SJCRH30 (cell line): ENCODE measurements around the gene CELF2. TPM values are rescaled to one million over a fixed set of nuclear protein-coding genes. Genes with fewer than 3 reads are reported as not detected.
A peak's percentile ranks its signal among the peaks of the same experiment; 100 is the strongest.

Experiments
- DNase-seq, 2 experiments: peaks; one replicate each; pipeline ENCODE4 v3.0.0-alpha.2; 2015 to 2020
- H3K27ac ChIP-seq: fragments of 250-450 bp; sonication (Bioruptor Pico); 2 replicates; pipeline ENCODE4 v1.5.1; 2020; ENCODE audit warnings: mild to moderate bottlenecking, moderate library complexity
- H3K27me3 ChIP-seq: fragments of 250-450 bp; sonication (Bioruptor Pico); 2 replicates; pipeline ENCODE4 v1.5.1; 2020; ENCODE audit warnings: mild to moderate bottlenecking, moderate library complexity
- H3K36me3 ChIP-seq: fragments of 250-450 bp; sonication (Bioruptor Pico); 2 replicates; pipeline ENCODE4 v1.5.1; 2020; ENCODE audit warnings: mild to moderate bottlenecking, moderate library complexity
- H3K4me1 ChIP-seq: fragments of 250-450 bp; sonication (Bioruptor Pico); 2 replicates; pipeline ENCODE4 v1.5.1; 2020; ENCODE audit warnings: mild to moderate bottlenecking, moderate library complexity
- H3K4me3 ChIP-seq: fragments of 250-450 bp; sonication (Bioruptor Pico); 2 replicates; pipeline ENCODE4 v1.5.1; 2020; ENCODE audit warnings: mild to moderate bottlenecking, moderate library complexity
- H3K9me3 ChIP-seq: fragments of 250-450 bp; sonication (Bioruptor Pico); replicated peaks from 2 replicates; pipeline ENCODE4 v1.5.1; 2020; ENCODE audit warnings: mild to moderate bottlenecking, moderate library complexity
- total RNA-seq: library from RNA; depleted of rRNA; stranded (reverse); fragments of >200 nt; shearing (Covaris generic); gene quantifications from 2 replicates; pipeline ENCODE4 v1.2.3, GENCODE V29; 2014

Gene CELF2
- total RNA-seq, 1 experiment from 2014 or later, result 65.2 TPM

DNA sequence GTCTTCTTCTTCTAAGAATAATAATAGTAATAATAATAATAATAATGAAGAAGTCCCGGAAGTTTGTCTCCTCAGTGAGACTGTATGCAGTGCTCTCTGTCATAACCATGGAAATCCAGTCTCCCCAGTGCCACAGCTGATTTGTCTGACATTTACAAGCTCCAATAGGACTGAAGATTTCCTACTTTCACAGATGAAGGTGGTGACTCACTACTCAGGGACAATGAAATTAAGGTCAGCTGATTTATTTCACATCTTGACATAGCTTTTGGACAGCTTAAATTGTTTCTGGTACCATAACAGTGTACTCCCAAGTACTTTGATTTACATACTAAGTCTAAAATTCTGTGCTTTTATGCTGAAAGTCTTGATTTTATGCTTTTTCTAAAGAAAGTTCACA is 6.9 kb downstream of the CELF2 start:
- Histone ChIP-seq H3K27ac (no peak overlapping the region), H3K9me3 (no peaks in the 10 kb centered on the region), H3K4me1 (peaks cover 68% of the 10 kb centered on the region), H3K36me3 (peaks cover 18% of the 10 kb centered on the region), H3K27me3 (no peaks in the 10 kb centered on the region), H3K4me3 (no peak overlapping the region)
- no peak for DNase-seq

DNA sequence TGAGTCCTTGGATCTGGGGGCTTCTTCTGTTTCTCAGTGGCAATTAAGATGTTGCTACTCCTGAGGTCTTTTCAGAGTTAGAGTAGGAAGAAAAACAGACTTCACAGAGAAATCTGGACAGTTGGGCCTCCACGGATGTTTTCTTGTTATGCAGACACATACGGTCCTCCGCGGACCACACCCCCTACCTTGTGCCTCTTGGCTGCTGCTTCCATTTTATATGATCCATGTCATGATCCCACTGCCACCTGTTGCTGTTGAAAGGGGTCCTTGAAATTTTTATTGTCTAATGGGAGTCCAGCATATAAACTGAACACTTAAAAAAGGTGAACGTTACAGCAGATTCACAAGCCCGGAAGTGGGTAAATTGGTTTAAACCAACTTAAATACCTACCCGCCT is 8.3 kb downstream of the CELF2 start:
- Histone ChIP-seq H3K27ac (peak overlapping the region; percentile 80), H3K4me1 (peaks cover 65% of the 10 kb centered on the region), H3K9me3 (no peaks in the 10 kb centered on the region), H3K36me3 (peaks cover 30% of the 10 kb centered on the region), H3K4me3 (peak overlapping the region; percentile 3; the same call in 1 of the 2 replicates), H3K27me3 (no peaks in the 10 kb centered on the region)
- DNase-seq, result no peak

DNA sequence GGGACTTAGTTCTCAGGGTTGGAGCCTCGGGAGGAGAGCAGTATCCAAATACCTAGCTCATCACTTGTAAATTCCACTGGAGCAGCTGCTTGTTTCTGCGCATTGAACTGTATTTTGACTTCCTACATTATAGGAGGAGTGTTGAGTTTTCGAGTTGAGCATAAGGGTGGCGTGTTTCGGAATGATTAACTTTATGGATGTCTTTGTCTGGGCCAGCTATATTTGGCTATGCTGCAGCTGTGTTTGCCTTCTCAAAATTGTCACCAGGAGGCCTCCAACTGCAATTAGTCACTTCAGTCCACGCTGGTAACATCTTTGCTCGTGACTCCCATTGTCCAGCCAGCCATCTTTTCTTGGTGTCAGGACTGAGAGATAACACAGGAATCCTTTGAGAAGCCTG is 9.1 kb downstream of the CELF2 start:
- DNase-seq, result peak; percentile 63 to 83
- Histone ChIP-seq H3K4me1 (peaks cover 57% of the 10 kb centered on the region), H3K27ac (peak overlapping the region; percentile 80), H3K9me3 (no peaks in the 10 kb centered on the region), H3K4me3 (no peak overlapping the region; the same call in 1 of the 2 replicates), H3K27me3 (no peaks in the 10 kb centered on the region), H3K36me3 (peaks cover 36% of the 10 kb centered on the region)

DNA sequence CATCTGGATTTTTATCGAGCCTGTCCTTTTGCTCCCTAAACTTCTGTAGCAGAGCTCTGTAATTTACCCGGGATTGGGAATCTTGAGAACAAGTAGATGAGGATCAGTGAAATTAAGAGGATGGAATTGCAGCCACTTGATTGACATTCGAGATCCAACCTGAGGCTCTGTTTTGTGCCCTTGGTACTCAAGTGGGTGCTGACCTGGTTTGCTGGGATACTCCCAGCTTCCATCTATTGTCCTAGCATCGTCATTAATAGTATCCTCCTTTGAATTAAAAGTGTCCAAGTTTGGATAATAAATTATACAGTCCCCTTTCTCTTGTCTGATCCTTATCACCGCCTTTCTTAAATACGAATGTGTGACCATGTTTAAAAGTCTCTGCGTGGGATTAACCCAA is 17.1 kb downstream of the CELF2 start:
- H3K27me3 ChIP-seq, result no peaks in the 10 kb centered on the region
- peak overlapping the region; percentile 78 for H3K27ac ChIP-seq
- peaks cover 34% of the 10 kb centered on the region for H3K36me3 ChIP-seq
- H3K4me3 ChIP-seq, result no peak overlapping the region
- DNase-seq, result no peak
- no peaks in the 10 kb centered on the region for H3K9me3 ChIP-seq
- H3K4me1 ChIP-seq, result peaks cover 29% of the 10 kb centered on the region

DNA sequence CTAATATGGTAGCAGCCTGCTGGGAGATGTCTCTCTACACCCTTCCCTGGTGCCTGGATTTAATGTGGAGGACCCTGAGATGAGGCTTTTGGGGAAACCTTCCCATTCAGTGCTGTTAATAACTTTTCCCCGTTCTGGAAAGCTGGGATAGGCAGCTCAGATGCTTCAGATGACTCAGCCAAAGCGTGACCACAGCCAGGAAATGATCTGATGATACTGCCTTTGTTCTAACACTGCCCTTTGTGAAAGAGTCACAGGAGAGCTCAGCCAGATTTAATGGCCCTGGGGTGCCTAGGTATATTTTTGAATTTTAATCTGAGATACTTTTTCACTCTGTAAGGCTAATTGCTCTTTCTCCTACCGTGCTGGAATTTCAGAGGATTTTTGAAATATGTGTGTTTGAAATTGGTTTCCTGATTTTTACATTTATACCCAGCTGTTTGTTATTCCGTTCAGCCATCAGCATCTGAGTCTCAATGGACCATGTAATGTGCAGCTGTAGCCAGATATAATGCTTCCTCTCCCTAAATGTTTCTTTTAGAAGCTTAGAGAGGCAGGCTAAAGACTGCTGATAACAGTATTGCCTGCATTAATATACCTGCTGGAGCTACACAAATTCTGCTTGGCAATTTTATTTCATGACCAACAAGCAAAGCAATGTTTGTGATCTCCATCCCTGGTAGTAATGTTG is 17.8 kb downstream of the CELF2 start:
- Histone ChIP-seq H3K27me3 (no peaks in the 10 kb centered on the region), H3K4me1 (peaks cover 29% of the 10 kb centered on the region), H3K27ac (peak overlapping the region; percentile 78), H3K36me3 (peaks cover 28% of the 10 kb centered on the region), H3K4me3 (no peak overlapping the region), H3K9me3 (no peaks in the 10 kb centered on the region)
- peak; percentile 75 to 92 for DNase-seq

DNA sequence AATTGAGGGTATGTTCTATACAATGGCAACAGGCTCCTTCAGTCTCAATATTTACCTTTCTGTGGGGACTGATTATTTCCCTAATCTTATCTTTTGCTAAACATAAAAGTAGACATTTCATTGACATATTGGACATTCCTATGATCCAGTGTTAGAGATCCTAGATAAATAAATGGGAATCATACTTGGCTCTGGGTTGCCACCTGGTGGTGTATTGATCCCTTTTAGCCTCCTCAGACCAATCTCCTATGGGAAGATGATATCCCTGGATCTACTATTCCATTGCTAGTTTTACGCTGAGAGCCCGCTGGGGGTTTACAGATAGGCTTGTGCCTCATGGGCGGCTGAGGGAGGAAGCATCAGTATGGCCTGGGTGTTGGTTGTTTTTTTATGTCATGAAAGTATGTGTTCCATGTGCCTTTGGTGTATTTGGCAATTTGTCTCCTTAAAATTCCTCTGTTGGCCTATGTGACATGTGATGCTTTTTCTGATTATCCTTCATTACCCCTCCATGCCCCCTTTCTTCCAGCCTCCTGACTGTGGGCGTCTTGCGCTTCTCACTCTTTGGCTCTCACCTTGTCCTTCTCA is 18.8 kb downstream of the CELF2 start:
- no peaks in the 10 kb centered on the region for H3K27me3 ChIP-seq
- H3K27ac ChIP-seq, result peak overlapping the region; percentile 78
- peak in 1 of 2 experiments; percentile 66 for DNase-seq
- H3K4me1 ChIP-seq, result peaks cover 29% of the 10 kb centered on the region
- H3K4me3 ChIP-seq, result no peak overlapping the region
- peaks cover 22% of the 10 kb centered on the region for H3K36me3 ChIP-seq
- no peaks in the 10 kb centered on the region for H3K9me3 ChIP-seq

DNA sequence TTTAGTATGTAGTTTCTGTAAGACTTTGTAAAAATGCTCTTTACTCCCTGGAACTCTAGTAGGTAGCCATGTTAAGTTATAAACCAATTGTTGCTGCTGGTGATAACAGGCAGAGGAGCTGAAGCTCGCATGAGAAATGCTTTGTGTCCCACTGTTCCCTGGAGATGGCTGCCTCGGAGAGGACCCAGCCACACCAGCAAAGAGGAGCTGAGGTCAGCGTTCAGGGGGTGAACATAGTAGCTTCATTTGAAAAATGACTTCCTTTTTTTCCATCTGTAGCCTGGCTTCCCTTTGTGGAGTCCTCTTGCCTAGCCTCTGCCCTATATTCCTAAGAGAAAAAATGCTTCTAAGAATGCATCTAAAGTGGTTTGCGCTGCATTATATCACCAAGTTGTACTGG is 20.3 kb downstream of the CELF2 start:
- Histone ChIP-seq H3K4me3 (no peak overlapping the region), H3K36me3 (peaks cover 15% of the 10 kb centered on the region), H3K27ac (no peak overlapping the region), H3K27me3 (no peaks in the 10 kb centered on the region), H3K4me1 (peaks cover 29% of the 10 kb centered on the region), H3K9me3 (no peaks in the 10 kb centered on the region)
- no peak for DNase-seq

DNA sequence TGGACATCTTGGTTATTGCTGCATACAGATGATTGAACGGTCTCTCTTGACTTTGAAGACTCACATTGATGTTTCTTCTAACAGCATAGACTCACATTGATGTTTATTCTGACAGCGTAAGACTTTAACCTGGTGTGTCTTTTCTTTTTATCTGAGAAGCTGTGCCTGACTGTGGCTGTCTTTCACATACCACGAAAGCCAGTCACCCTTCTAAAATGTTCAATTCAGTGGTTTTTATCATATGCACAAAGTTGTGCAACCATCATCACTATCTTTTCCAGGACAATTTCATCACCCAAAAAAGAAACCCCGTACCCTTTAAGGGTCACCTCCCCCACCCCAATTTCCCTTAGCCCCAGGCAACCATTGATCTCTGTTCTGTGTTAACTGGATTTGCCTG is 24.7 kb downstream of the CELF2 start:
- Histone ChIP-seq H3K4me1 (no peaks in the 10 kb centered on the region), H3K27ac (no peak overlapping the region), H3K27me3 (no peaks in the 10 kb centered on the region), H3K4me3 (no peak overlapping the region), H3K9me3 (no peaks in the 10 kb centered on the region), H3K36me3 (peaks cover 18% of the 10 kb centered on the region)
- no peak for DNase-seq

DNA sequence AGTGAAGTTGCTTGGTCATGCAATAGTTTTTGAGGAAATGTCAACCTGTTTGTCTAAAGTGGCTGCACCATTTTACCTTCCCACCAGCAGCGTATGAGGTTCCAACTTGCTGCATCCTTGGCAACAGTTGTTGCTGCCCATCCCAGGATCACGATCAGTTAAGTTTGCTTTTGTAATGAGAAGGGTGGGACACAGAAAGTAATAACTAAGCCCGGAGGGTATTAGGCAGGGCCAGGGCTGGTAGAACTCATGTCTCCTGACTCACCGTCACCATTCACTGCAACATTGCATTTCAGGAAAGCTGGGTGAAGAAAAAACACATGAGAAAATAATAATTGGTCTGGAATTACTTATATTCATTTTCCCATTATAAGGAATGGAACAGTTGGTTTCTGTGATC is 25.4 kb downstream of the CELF2 start:
- Histone ChIP-seq H3K4me3 (no peak overlapping the region), H3K27ac (no peak overlapping the region), H3K27me3 (no peaks in the 10 kb centered on the region), H3K4me1 (no peaks in the 10 kb centered on the region), H3K36me3 (peaks cover 15% of the 10 kb centered on the region), H3K9me3 (no peaks in the 10 kb centered on the region)
- DNase-seq, result no peak

DNA sequence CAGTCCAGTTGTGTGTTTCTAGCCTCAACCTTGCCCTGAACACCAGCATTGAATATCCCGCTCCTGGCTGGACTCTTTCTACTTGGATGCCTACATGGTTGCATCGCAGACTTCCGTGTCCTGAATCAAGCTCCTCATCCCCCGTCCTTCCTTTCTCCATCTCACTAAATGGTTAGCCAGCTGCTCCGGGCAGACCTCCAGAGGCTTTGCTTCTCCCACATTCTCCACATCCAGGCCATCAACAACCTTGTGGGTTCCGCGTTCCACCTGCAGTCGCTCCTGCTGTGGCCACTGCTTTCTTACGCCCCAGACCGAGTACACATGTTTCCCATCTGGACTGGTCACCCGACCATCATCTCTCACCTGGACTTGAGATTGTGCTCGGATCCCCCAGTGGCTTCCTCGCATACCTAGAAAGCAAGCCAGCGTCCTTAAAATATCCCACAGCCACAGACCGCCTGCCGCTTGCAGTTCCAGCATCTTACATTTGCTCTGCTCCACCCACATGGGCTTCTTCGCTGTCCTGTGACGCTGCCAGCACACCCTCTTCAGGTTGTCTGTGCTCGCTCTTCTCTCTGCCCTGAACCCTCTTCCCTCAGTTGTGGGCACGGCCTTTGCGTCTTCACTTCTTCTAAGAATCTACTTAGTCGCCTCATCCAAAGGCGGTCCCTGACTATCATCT is 25.9 kb downstream of the CELF2 start:
- H3K4me1 ChIP-seq, result no peaks in the 10 kb centered on the region
- H3K36me3 ChIP-seq, result peaks cover 15% of the 10 kb centered on the region
- H3K4me3 ChIP-seq, result no peak overlapping the region
- no peak for DNase-seq
- H3K27me3 ChIP-seq, result no peaks in the 10 kb centered on the region
- no peak overlapping the region for H3K27ac ChIP-seq
- H3K9me3 ChIP-seq, result no peaks in the 10 kb centered on the region

DNA sequence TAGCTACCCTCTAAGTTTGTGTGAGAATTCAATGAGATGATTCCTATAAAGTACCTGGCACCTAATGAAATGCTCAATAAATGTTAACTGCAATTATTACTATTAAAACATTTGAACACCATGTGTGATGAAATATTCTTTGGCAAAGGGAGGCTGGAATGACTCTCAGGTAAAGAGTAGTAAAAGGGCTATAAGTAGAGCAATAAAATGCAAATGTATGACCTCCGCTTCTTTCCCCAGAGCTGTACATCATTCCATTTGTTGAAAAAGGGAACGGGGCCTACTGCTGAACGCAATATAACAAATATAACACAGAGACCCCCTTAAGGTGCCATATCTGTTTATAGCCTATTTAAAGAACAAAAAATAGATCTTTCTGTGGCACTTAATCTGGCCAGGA is 27.8 kb downstream of the CELF2 start:
- Histone ChIP-seq H3K27me3 (no peaks in the 10 kb centered on the region), H3K4me1 (no peaks in the 10 kb centered on the region), H3K9me3 (no peaks in the 10 kb centered on the region), H3K4me3 (no peak overlapping the region), H3K27ac (no peak overlapping the region), H3K36me3 (peaks cover 8% of the 10 kb centered on the region; the same call in 1 of the 2 replicates)
- DNase-seq, result no peak

DNA sequence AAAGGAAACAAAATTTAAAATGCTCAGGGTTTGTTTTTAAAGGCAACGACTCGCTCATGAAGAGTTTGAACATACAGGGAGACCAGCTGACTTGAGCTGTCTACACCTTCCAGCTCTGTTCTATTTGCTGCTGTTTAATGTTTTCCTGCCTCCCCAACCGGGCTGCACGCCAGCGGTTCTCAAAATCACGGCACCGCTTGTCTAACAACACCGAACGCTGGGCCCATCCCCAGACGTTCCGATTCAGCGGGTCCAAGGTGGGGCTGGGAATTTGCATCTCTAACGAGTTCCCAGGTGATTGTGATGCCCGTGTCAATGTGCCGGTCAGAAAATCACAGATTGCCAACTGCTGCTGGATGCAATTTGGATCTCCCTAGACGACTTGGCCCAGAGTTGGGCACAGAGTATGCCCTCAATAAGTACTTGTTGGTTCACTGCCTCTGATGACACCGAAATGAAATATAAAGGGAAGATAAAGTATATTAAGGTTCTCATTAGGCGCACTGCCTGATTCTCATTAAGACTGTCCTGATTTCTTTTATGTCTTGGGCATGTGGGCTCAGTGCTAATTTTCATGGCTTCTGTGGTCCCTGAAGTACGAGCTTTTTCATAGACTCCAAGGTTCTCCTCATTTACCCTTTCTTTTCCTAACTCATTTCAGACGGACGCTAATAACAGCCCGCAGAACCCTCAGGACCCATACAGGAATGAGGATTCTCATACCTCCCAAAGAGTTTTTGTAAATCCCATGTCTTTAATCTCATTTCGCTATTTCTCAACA is 28.5 kb downstream of the CELF2 start:
- H3K4me3 ChIP-seq, result no peak overlapping the region
- DNase-seq, result no peak
- no peaks in the 10 kb centered on the region for H3K9me3 ChIP-seq
- no peaks in the 10 kb centered on the region for H3K4me1 ChIP-seq
- no peaks in the 10 kb centered on the region for H3K27me3 ChIP-seq
- no peak overlapping the region for H3K27ac ChIP-seq
- peaks cover 6% of the 10 kb centered on the region; the same call in 1 of the 2 replicates for H3K36me3 ChIP-seq

DNA sequence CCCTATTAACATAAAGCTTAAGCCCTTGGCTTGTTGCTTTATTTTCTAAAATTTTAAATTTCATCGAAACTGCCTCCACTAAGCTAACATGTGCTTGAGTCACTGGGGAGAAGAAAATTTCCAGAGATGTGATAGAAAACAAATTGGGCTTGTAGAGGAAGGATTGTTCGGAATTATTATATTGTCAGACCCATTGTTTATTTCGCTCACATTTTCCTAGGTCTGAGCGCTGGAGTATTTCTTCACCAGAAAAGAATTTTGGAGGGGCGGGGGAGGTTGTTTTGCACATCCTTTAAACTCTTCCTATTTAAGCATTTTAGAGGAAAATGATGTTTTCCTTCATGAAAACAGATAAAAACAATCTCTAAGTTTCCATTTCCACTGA is 29.1 kb downstream of the CELF2 start:
- no peak for DNase-seq
- H3K4me3 ChIP-seq, result no peak overlapping the region
- H3K27me3 ChIP-seq, result no peaks in the 10 kb centered on the region
- H3K27ac ChIP-seq, result no peak overlapping the region
- no peaks in the 10 kb centered on the region for H3K9me3 ChIP-seq
- peaks cover 6% of the 10 kb centered on the region; the same call in 1 of the 2 replicates for H3K36me3 ChIP-seq
- no peaks in the 10 kb centered on the region for H3K4me1 ChIP-seq

DNA sequence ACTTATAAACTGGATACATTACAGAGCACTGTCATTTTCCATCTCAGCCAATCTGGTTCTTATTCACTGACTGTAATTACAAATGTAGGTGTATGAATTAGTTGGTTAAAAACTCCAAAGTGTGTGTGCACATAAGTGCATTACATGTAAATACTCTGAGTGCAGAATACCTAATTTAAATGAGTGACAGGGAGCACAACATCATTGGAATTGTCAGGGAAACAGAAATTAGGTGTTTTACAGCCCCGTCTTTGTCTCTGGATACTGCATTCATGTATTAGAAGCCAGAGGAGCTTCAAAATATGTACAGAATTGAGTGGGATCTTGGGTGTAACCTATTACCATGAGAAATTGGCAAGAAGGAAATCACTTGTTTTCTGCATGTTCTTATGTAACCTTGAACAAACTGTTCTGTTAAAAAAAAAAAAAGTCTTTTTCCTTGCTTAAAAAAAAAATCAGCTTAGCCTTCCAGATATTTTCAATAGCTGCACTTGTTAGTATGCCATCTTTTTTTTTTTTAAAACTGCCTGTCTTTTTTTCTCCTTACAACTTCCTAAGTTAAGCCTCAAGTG is 31.1 kb downstream of the CELF2 start:
- Histone ChIP-seq H3K27me3 (no peaks in the 10 kb centered on the region), H3K36me3 (peaks cover 10% of the 10 kb centered on the region)

More for the DNA sequence above, 31.1 kb downstream of the CELF2 start:
- Histone ChIP-seq H3K27ac (no peak overlapping the region), H3K9me3 (no peaks in the 10 kb centered on the region), H3K4me1 (no peaks in the 10 kb centered on the region), H3K4me3 (no peak overlapping the region)
- DNase-seq, result no peak
